Measurements from ENCODE around the gene HTRA3.

Gene HTRA3

DNA sequence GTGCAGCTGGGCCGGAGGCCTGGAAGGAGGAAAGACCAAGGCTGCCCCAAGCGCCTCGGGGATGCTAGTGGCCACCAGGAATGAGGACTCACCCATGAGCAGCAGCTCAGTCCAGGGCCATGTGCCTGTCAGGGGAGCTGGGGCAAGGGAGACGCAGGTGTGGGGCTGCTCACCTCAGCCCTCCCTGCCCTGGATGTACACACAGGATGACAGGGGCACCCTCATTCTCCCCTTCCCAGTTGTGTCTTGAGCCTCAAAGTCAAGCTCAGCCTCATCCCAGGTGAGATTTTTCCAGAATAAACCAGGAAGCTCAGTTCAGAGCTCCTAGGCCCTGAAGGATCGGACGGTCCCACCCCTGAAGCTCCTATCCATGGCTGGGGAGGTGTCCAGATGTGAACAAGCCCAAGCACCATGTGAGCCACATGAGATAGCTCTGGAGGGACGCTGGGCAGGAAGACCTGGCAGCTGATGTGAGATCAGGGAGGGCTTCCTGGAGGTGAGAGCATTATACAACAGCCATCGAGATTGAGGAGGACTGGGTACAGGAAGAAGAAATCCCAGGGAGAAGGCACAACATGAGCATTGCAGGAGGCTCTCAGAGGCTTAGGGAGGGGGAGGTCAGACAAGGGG lies 23.0 kb downstream of the HTRA3 start:
- DNase-seq (ENCODE audit: low spot score), result no peak

- no peak for DNase-seq (ENCODE audit: low spot score)
These were observed 23.8 kb downstream of the HTRA3 start for GRCh38 chr4:8293131-8293975.

DNA sequence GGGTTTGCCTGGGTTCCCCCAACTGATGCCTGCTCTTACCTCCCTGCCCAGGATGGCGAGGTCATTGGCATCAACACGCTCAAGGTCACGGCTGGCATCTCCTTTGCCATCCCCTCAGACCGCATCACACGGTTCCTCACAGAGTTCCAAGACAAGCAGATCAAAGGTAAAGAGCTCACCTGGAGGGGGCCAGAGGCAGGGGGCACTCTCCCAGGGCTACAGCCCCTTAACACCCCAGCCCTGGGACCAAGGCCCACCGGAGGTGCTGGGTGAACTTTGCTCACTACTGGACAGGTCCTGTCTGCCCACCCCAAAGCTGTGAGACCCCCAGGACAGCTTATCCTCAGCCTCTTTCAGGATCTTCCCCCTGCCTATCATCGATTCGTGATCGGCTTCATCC lies 24.5 kb downstream of the HTRA3 start:
- DNase-seq (ENCODE audit: low spot score), result no peak

DNA sequence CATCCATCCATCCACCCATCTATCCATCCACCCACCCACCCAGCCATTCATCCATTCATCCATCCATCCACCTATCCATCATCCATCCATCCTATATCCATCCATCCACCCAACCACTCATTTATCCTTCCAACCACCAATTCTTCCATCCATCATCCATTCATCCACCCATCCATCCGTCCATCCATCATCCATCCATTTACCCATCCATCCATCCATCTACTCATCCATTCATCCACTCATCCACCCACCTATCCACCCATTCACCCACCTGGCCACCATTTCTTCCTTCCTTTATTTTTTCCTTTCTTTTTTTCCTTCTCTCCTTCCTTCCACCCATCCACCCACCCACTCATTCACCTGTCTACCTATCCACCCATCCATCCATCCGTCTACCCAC lies 25.2 kb downstream of the HTRA3 start:
- no peak for DNase-seq (ENCODE audit: low spot score)

DNA sequence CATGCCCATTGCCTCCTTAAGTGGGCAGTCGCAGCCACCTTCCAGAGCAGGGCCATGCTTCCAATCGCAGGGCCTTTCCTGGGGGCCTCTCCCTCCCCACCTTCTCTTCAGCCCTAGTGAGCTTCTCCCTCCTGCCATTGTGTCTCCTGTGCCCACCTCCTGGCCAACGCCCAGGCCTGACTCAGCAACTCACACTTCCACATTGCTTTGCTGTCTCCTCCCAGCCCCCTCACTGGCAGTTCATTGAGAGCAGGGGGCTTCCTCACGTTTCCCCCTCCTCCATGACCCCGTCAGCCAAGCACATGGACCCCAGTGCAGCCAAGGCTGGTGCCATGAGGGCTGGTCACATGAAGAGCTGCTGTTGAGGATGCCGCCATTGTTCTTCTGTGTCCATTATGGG lies 25.9 kb downstream of the HTRA3 start:
- no peak for DNase-seq (ENCODE audit: low spot score)

DNA sequence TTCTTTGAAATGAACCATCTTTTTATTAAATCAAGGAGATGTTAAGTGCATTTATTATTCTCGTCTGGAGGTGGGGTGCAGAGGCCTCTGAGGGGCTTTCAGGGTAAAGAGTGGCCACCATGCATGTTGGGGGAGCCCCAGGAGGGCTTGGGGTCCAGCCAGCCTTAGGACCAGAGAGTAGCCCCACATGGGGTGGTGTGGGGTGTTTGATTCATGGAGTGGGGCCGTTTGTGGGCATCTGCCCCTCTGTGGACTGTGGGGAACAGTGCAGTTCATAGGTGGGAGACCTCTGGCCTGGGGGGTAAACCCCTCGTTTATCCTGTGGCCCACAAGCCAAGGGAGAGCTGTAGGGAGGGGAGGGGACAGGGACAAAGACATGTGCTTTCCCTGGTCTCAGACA lies 26.9 kb downstream of the HTRA3 start:
- no peak for DNase-seq (ENCODE audit: low spot score)

GRCh38 chr4:8297141-8297601 lies 27.6 kb downstream of the HTRA3 start:
- no peak for DNase-seq (ENCODE audit: low spot score)

DNA sequence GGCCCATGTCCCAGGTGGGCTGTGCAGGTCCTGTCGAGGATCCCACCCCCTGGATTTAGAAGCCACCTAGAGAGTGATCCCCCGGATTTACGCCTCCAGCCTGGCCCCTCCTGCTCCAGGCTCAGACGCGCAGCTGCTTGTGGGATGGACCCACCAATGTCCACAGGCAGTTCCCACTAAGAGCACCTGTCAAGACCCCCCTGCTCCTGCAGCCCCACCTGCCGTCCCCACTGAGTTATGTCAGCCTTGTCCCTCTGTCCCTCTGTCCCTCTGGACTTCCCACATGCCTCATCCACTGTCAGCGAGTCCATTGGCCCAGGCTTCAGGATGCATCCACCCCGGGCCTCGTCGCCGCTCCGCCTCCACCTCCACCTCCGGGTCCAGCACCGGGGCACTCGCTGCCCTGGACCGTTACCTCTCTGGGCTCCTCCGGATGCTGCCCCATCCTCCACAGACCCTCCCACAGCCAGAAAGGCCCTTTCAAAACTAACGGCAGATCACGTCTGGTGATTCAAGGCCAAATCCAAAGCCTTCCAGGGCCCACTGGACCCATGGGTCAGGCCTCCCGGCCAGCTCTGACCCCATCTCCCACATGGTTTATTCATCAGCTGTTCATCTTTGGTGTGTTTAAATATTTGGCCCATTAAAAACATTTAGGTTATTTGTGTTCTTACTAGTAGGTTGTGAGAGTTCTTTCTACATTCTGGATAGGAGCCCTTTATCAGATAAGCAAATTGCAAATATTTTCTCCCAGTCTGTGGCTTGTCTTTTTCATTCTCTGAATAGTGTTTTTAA lies 28.3 kb downstream of the HTRA3 start:
- DNase-seq (ENCODE audit: low spot score), result no peak

DNA sequence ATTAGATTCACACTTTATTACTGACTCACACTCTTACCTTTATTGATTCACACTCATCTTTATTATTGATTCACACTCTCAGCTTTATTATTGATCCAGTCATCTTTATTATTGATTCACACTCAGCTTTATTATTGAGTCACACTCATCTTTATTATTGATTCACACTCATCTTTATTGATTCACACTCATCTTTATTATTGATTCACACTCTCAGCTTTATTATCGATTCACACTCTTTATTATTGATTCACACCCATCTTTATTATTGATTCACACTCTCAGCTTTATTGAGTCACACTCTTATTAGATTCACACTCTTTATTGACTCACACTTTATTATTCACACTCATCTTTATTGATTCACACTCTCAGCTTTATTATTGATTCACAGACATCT lies 31.3 kb downstream of the HTRA3 start:
- no peak for DNase-seq (ENCODE audit: low spot score)

DNA sequence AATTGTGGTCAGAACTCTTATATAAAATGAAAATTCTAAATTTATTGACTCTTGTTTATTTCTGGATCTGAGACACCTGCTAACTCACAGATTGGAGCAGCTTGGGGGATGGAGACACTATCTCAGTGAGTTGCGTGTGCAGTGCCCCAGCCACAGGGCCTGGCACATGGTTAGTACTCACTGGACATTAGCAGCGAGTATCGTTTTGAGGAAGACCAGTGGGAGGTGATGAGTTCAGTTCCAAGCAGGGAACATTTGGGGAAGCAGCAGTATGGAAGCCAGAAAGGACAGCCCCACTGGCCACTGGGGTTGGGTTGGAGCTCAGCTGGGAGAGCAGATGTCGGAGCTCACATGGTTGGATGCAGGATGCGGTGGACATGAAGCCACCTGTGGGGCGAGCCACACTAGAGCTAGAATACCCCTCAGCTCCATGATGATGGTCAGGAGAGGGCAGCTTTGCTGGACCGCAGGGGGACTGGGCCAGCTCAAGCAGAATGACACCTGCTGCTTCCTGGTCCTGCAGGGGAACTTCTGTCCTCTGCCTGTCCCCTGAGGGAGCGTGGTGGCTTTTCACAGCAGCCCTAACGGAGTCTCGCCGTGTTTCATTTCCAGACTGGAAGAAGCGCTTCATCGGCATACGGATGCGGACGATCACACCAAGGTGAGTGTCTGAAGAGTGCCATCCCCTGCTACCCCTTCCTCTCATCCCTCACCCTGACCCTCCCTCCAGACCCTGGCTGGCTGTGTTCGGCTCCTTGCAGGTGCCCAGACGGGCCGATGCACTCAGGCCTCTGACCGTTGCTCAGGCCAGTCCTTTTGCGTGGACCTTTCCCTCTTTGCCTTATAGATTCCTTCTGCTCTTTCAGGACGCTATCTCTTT lies 32.5 kb downstream of the HTRA3 start:
- no peak for DNase-seq (ENCODE audit: low spot score)

DNA sequence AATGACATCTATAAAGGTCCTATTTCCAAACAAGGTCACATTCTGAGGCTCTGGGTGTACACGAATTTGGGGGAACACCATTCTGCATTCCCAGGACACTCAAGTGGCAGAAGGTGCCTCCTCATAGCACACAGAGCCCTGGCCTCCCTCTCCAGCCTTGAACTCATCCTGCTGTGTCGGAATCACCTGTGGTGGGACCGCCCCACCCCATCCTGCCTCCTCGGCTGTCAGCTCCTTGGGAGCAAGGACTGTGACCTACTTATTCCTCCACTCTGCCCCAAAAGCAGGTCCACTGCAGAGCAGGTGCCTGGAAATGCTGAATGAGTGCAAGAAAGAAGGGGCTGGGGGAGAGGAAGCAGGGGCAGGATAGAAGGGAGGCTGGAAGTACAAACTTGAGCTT lies 33.5 kb downstream of the HTRA3 start:
- DNase-seq (ENCODE audit: low spot score), result no peak

DNA sequence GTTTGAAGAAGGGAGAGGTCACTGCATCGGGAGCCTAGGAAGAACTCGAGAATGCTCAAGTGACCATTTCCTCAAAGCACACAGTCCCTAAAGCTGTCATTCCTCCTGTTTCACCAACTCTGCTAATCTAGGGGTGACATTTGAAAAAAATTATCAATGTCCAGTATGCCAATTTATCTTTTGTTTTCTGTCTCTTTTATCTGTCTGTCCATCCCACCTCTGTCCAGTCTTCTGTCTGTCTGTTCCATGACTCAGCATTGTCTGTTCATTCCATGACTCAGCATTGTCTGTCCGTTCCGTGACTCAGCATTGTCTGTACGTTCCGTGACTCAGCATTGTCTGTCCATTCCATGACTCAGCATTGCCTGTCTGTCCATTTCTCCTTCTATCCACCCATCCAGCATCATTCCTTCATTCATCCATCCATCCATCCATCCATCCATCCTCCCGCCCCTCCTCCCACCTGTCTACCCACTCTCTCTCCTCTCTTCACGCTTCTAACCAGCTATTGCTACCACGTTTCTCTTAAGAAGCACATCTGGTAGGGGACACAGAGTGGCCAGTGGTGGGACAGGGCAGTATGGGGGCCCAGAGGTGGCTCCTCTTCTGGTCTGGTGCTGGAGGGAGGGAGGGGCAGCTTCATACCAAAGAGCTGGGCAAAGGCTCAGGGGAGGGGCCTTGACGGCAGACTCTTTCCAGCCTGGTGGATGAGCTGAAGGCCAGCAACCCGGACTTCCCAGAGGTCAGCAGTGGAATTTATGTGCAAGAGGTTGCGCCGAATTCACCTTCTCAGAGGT lies 34.1 kb downstream of the HTRA3 start:
- DNase-seq (ENCODE audit: low spot score), result peak; percentile 34

DNA sequence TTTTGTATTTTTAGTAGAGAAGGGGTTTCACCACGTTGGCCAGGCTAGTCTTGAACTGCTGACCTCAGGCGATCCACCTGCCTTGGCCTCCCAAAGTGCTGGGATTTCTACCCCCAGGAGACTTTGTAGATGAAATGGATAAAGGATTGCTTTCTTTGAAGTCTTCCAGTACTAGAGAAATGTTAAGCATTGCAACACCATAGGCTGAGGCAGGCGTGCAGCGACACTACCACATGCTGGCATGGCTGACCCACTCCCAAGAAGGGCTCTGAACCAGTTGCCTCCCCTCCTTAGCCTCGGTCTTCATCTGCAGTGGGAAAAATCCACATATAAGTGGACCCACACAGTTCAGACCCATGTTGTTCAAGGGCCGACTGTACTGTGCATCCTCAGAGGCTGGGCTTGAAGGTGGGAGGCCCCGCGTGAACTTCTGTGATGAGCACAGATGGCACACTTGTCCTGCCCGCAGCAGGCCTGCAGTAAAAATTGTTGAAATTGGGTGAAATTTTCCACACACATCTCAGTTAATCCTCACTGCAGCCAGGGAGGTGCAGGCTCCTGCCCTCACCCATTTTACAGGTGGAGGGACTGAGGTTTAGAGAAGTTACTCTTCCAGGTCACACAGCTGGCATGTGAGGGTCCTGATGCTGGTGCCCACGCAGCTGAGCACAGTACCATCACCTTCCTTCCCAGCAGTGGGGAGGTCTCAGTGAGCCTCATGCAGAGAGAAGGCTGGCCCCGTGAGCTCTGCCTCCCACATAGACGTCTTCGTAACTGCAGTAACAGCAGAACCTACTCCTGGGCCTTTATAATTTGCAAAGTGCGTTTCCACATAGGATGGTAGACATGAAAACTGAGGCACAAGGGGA lies 35.5 kb downstream of the HTRA3 start:
- DNase-seq (ENCODE audit: low spot score), result no peak

- no peak for DNase-seq (ENCODE audit: low spot score)
These were observed 36.4 kb downstream of the HTRA3 start for GRCh38 chr4:8305851-8306471.

DNA sequence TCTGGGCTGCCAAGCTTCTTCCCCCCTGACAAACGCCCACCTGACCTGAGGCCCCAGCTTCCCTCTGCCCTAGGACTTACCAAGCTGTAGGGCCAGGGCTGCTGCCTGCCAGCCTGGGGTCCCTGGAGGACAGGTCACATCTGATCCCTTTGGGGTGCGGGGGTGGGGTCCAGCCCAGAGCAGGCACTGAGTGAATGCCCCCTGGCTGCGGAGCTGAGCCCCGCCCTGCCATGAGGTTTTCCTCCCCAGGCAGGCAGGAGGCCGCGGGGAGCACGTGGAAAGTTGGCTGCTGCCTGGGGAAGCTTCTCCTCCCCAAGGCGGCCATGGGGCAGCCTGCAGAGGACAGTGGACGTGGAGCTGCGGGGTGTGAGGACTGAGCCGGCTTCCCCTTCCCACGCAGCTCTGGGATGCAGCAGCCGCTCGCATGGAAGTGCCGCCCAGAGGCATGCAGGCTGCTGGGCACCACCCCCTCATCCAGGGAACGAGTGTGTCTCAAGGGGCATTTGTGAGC lies 37.0 kb downstream of the HTRA3 start:
- DNase-seq (ENCODE audit: low spot score), result no peak

DNA sequence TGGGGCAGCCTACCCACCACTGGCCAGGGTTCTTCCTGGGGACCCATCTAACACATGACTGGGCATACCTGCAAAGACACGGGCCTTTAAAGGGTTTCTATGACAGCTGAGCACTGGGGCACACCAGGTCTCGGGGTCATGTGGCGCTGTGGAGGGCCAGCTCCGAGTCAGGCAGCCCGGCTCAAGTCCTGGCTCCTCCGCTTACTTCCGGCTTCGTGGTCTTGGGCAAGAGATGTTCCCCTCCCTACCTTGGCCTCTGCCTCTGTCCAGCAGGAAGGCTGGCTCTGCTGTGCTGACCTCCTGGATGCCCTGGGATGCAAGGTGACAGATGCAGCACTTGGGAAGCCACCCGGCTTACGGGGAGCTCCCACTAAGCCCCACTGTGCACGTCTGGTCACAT lies 37.6 kb downstream of the HTRA3 start:
- no peak for DNase-seq (ENCODE audit: low spot score)

GRCh38 chr4:8307714-8308113 lies 38.2 kb downstream of the HTRA3 start:
- DNase-seq (ENCODE audit: low spot score), result no peak

- no peak for DNase-seq (ENCODE audit: low spot score)
These were observed 38.6 kb downstream of the HTRA3 start for GRCh38 chr4:8308144-8308543.
